MM.1S (cell line): ENCODE results near the gene E2F2.

Source experiments
- CTCF ChIP-seq: fragments of 300-600 bp; sonication (generic); IDR thresholded peaks from 2 replicates; pipeline ENCODE4 v1.5.1; 2016; ENCODE audit warnings: antibody characterized with exemption, low read length, mixed read lengths
- EZH2 ChIP-seq: fragments of 300-600 bp; sonication (generic); optimal IDR thresholded peaks from 2 replicates; pipeline ENCODE3; 2017; ENCODE audit warnings: low read depth, mild to moderate bottlenecking, antibody characterized with exemption, low read length, mixed read lengths
- EZH2phosphoT487 ChIP-seq: fragments of 300-600 bp; sonication (generic); IDR thresholded peaks from 2 replicates; pipeline ENCODE4 v1.6.1; 2018; ENCODE audit warnings: antibody characterized with exemption, low read length

GRCh38 chr1:23522244-23522982 lies 8.6 kb downstream of the E2F2 start:
- TF ChIP-seq CTCF, result no peak
- TF ChIP-seq EZH2phosphoT487, result no peak
- no peak for TF ChIP-seq EZH2
